T-cell (primary cell): ENCODE measurements around the gene C10orf90. TPM values are rescaled to one million over a fixed set of nuclear protein-coding genes. Genes with fewer than 3 reads are reported as not detected.

Experiments used
- ATAC-seq, 4 experiments: fragments of 200-7000 bp in 3 of 4; fragments of 150-1000 bp in 1 of 4; cut with Tn5 transposase; replicated peaks in 1 of 4; 1 replicate in 3 of 4; 2 replicates in 1 of 4; pipeline ENCODE4 v1.10.0; 2021; ENCODE audit warnings: moderate library complexity in 3 of 4, mild to moderate bottlenecking in 2 of 4, moderate number of reproducible peaks in 1 of 4
- CTCF ChIA-PET, 2 donors: fragments of 300-600 bp; sonication (Branson Sonifier 250); formaldehyde crosslinking; loops; one replicate each; lab custom pipeline; 2022; ENCODE audit warnings: antibody characterized with exemption in 2 of 2; lab: Charles Lee
- POLR2A ChIA-PET, 2 donors: fragments of 300-600 bp; sonication (Branson Sonifier 250); formaldehyde crosslinking; loops; one replicate each; lab custom pipeline; 2022; ENCODE audit warnings: antibody characterized with exemption in 2 of 2; lab: Charles Lee
- DNase-seq, 35 experiments: peaks; one replicate each; pipeline versions ENCODE4 v3.0.0 to v3.0.0-alpha.2; 2013 to 2023
- H3K27ac ChIP-seq: one replicate; pipeline ENCODE4 v1.5.1; 2013; ENCODE audit warnings: low read length
- H3K27me3 ChIP-seq, 2 experiments: replicated peaks in 1 of 2; 1 replicate in 1 of 2; 2 replicates in 1 of 2; pipeline versions ENCODE4 v1.6.1 to v1.7.0; 2013; ENCODE audit warnings: low read length in 1 of 2, mixed read lengths in 1 of 2; ENCODE audit not compliant: control insufficient read depth in 2 of 2, insufficient read depth in 2 of 2; ENCODE audit errors: extremely low read depth in 1 of 2
- H3K36me3 ChIP-seq, 2 donors: 1 replicate in 1 of 2; 2 replicates in 1 of 2; pipeline versions ENCODE4 v1.6.1 to v1.7.0; 2013; ENCODE audit warnings: low read length in 1 of 2; ENCODE audit not compliant: control insufficient read depth in 2 of 2, insufficient read depth in 1 of 2; ENCODE audit errors: extremely low read depth in 1 of 2
- H3K4me1 ChIP-seq, 2 experiments: 1 replicate in 1 of 2; 2 replicates in 1 of 2; pipeline versions ENCODE4 v1.6.1 to v1.7.0; 2013; ENCODE audit warnings: low read length in 2 of 2, mixed read lengths in 1 of 2; ENCODE audit not compliant: insufficient read depth in 2 of 2, control insufficient read depth in 1 of 2; ENCODE audit errors: extremely low read depth in 1 of 2
- H3K4me3 ChIP-seq, 2 donors: 1 replicate in 1 of 2; 2 replicates in 1 of 2; pipeline versions ENCODE4 v1.5.1 to v1.7.0; 2013; ENCODE audit warnings: mild to moderate bottlenecking in 2 of 2, low read length in 1 of 2, moderate library complexity in 1 of 2; ENCODE audit not compliant: control insufficient read depth in 1 of 2; ENCODE audit errors: extremely low read depth in 1 of 2
- H3K9me3 ChIP-seq: 2 replicates; pipeline ENCODE4 v1.7.0; 2013
- H3K27ac Mint-ChIP-seq, 2 donors: one replicate each; pipeline ENCODE4 v1.8.0; 2020 to 2021; ENCODE audit warnings: mild to moderate bottlenecking in 2 of 2, mixed read lengths in 2 of 2
- H3K27me3 Mint-ChIP-seq, 2 donors: one replicate each; pipeline ENCODE4 v1.8.0; 2021 to 2022; ENCODE audit warnings: mixed read lengths in 2 of 2
- H3K36me3 Mint-ChIP-seq: one replicate; pipeline ENCODE4 v1.8.0; 2021; ENCODE audit warnings: mixed read lengths
- H3K4me1 Mint-ChIP-seq, 3 donors: one replicate each; pipeline ENCODE4 v1.8.0; 2020 to 2022; ENCODE audit warnings: mixed read lengths in 3 of 3, mild to moderate bottlenecking in 1 of 3
- H3K4me3 Mint-ChIP-seq, 3 donors: one replicate each; pipeline ENCODE4 v1.8.0; 2020 to 2022; ENCODE audit warnings: mild to moderate bottlenecking in 3 of 3, mixed read lengths in 3 of 3, moderate library complexity in 3 of 3
- H3K9me3 Mint-ChIP-seq, 3 donors: one replicate each; pipeline ENCODE4 v1.8.0; 2020 to 2022; ENCODE audit warnings: mixed read lengths in 3 of 3
- WGBS: methylation state at CpG from one replicate; pipeline ENCODE4 v1.1.5; 2013; ENCODE audit warnings: missing lambda C conversion rate; ENCODE audit not compliant: insufficient coverage; 5-methylcytosine and 5-hydroxymethylcytosine counted together
- total RNA-seq, 35 experiments: library from RNA in 6 of 35; stranded (reverse) in 6 of 35; fragments of 120-200 nt in 1 of 35; gene quantifications; one replicate each; pipeline versions ENCODE4 v1.2.1 to v1.2.4 and lab custom pipeline; 2013 to 2026

C10orf90 gene
- total RNA-seq, 5 donors from 2014 or later (not counting 1 experiment from before 2014, with no cell fraction given), result not detected

- Histone ChIP-seq H3K4me1 (no peaks in the 10 kb centered on the region), H3K36me3 (no peaks in the 10 kb centered on the region), H3K27me3 (peaks cover 0 to 5% of the 10 kb centered on the region in 2 experiments), H3K27ac (no peak overlapping the region), H3K9me3 (no peaks in the 10 kb centered on the region), H3K4me3 (no peak overlapping the region)
- no peak overlapping the region for H3K27ac Mint-ChIP-seq
- ATAC-seq (no peak), DNase-seq (no peak)
- H3K27me3 Mint-ChIP-seq, result peaks cover 0 to 13% of the 10 kb centered on the region in 2 donors
- H3K36me3 Mint-ChIP-seq, result no peaks in the 10 kb centered on the region
- H3K4me1 Mint-ChIP-seq, result no peaks in the 10 kb centered on the region
- CTCF ChIA-PET, result no interaction called here
- no CpG with 5 or more reads among the region's 1 CpG for WGBS
- H3K9me3 Mint-ChIP-seq, result peaks cover 0 to 10% (median 0%) of the 10 kb centered on the region in 3 donors
- POLR2A ChIA-PET, result no interaction called here
- H3K4me3 Mint-ChIP-seq, result no peak overlapping the region
These were observed 189.3 kb downstream of the C10orf90 start for GRCh38 chr10:126481181-126481580.

- Mint-ChIP-seq H3K9me3 (peaks cover 0 to 10% (median 0%) of the 10 kb centered on the region in 3 donors), H3K4me3 (no peak overlapping the region), H3K4me1 (no peaks in the 10 kb centered on the region), H3K36me3 (no peaks in the 10 kb centered on the region), H3K27ac (no peak overlapping the region), H3K27me3 (peaks cover 0 to 13% of the 10 kb centered on the region in 2 donors)
- Histone ChIP-seq H3K9me3 (no peaks in the 10 kb centered on the region), H3K27ac (no peak overlapping the region), H3K4me1 (no peaks in the 10 kb centered on the region), H3K27me3 (peaks cover 0 to 5% of the 10 kb centered on the region in 2 experiments), H3K4me3 (no peak overlapping the region), H3K36me3 (no peaks in the 10 kb centered on the region)
- ChIA-PET CTCF (no interaction called here), POLR2A (no interaction called here)
- 95% methylated on average over 2 of the region's 3 CpGs for WGBS
- DNase-seq (no peak), ATAC-seq (no peak)
These were observed 189.8 kb downstream of the C10orf90 start for GRCh38 chr10:126480648-126481047.

- no peak overlapping the region for H3K27ac ChIP-seq
- DNase-seq (no peak), ATAC-seq (no peak)
- CTCF ChIA-PET, result no interaction called here
- H3K27me3 Mint-ChIP-seq, result peaks cover 0 to 13% of the 10 kb centered on the region in 2 donors
- WGBS, result 90% methylated on average over 2 of the region's 7 CpGs
- no peak overlapping the region for H3K4me3 ChIP-seq
- no peaks in the 10 kb centered on the region for H3K36me3 ChIP-seq
- POLR2A ChIA-PET, result no interaction called here
- no peaks in the 10 kb centered on the region for H3K4me1 ChIP-seq
- peaks cover 0 to 5% of the 10 kb centered on the region in 2 experiments for H3K27me3 ChIP-seq
- peaks cover 0 to 10% (median 0%) of the 10 kb centered on the region in 3 donors for H3K9me3 Mint-ChIP-seq
- no peaks in the 10 kb centered on the region for H3K9me3 ChIP-seq
- no peaks in the 10 kb centered on the region for H3K36me3 Mint-ChIP-seq
- no peak overlapping the region for H3K27ac Mint-ChIP-seq
- H3K4me3 Mint-ChIP-seq, result no peak overlapping the region
- H3K4me1 Mint-ChIP-seq, result no peaks in the 10 kb centered on the region
These were observed 191.1 kb downstream of the C10orf90 start for GRCh38 chr10:126479280-126479895.

GRCh38 chr10:126478546-126478945 lies 191.9 kb downstream of the C10orf90 start:
- Histone ChIP-seq H3K9me3 (no peaks in the 10 kb centered on the region), H3K4me1 (no peaks in the 10 kb centered on the region), H3K27me3 (peaks cover 0 to 5% of the 10 kb centered on the region in 2 experiments), H3K27ac (no peak overlapping the region), H3K4me3 (no peak overlapping the region), H3K36me3 (no peaks in the 10 kb centered on the region)
- ChIA-PET POLR2A (no interaction called here), CTCF (no interaction called here)
- no peaks in the 10 kb centered on the region for H3K36me3 Mint-ChIP-seq
- ATAC-seq (no peak), DNase-seq (no peak)
- WGBS, result 86% methylated on average over 3 of the region's 6 CpGs
- H3K27me3 Mint-ChIP-seq, result peaks cover 0 to 13% of the 10 kb centered on the region in 2 donors
- H3K4me3 Mint-ChIP-seq, result no peak overlapping the region
- no peak overlapping the region for H3K27ac Mint-ChIP-seq
- peaks cover 0 to 10% (median 0%) of the 10 kb centered on the region in 3 donors for H3K9me3 Mint-ChIP-seq
- no peaks in the 10 kb centered on the region for H3K4me1 Mint-ChIP-seq

GRCh38 chr10:126476246-126476645 lies 194.2 kb downstream of the C10orf90 start:
- Histone ChIP-seq H3K4me3 (no peak overlapping the region), H3K4me1 (no peaks in the 10 kb centered on the region), H3K27ac (no peak overlapping the region), H3K27me3 (peaks cover 0 to 5% of the 10 kb centered on the region in 2 experiments), H3K36me3 (no peaks in the 10 kb centered on the region), H3K9me3 (no peaks in the 10 kb centered on the region)
- peaks cover 0 to 7% (median 0%) of the 10 kb centered on the region in 3 donors for H3K9me3 Mint-ChIP-seq
- WGBS, result 61% methylated on average over 11 of the region's 11 CpGs
- CTCF ChIA-PET, result no interaction called here
- no peak overlapping the region for H3K4me3 Mint-ChIP-seq
- POLR2A ChIA-PET, result no interaction called here
- no peak overlapping the region for H3K27ac Mint-ChIP-seq
- peaks cover 0 to 2% (median 0%) of the 10 kb centered on the region in 3 donors for H3K4me1 Mint-ChIP-seq
- ATAC-seq (no peak), DNase-seq (no peak)
- peaks cover 0 to 9% of the 10 kb centered on the region in 2 donors for H3K27me3 Mint-ChIP-seq
- H3K36me3 Mint-ChIP-seq, result no peaks in the 10 kb centered on the region

GRCh38 chr10:126475074-126475691 lies 195.3 kb downstream of the C10orf90 start:
- no peaks in the 10 kb centered on the region for H3K4me1 ChIP-seq
- Mint-ChIP-seq H3K4me3 (no peak overlapping the region), H3K27ac (no peak overlapping the region), H3K27me3 (peaks cover 4 to 15% of the 10 kb centered on the region in 2 donors), H3K36me3 (no peaks in the 10 kb centered on the region), H3K9me3 (peaks cover 0 to under 1% (median 0%) of the 10 kb centered on the region in 3 donors), H3K4me1 (peaks cover under 1 to 9% (median 8%) of the 10 kb centered on the region in 3 donors)
- no peak overlapping the region for H3K4me3 ChIP-seq
- POLR2A ChIA-PET, result no interaction called here
- 58% methylated on average over 2 of the region's 6 CpGs for WGBS
- CTCF ChIA-PET, result no interaction called here
- H3K36me3 ChIP-seq, result no peaks in the 10 kb centered on the region
- no peak overlapping the region for H3K27ac ChIP-seq
- DNase-seq (no peak), ATAC-seq (no peak)
- peaks cover 0 to 5% of the 10 kb centered on the region in 2 experiments for H3K27me3 ChIP-seq
- H3K9me3 ChIP-seq, result no peaks in the 10 kb centered on the region
